B cell (primary cell): ENCODE results near the gene RALB. TPM values are rescaled to one million over a fixed set of nuclear protein-coding genes. Genes with fewer than 3 reads are reported as not detected.

Experiments used
- ATAC-seq: fragments of 200-7000 bp; cut with Tn5 transposase; one replicate; pipeline ENCODE4 v1.10.0; 2021; ENCODE audit warnings: low read depth, mild to moderate bottlenecking, moderate number of reproducible peaks, moderate library complexity
- CTCF ChIA-PET: fragments of 350-600 bp; sonication (Branson Sonifier 250); formaldehyde crosslinking; loops from one replicate; lab custom pipeline; 2021; ENCODE audit warnings: antibody characterized with exemption, inconsistent platforms; lab: Charles Lee
- POLR2A ChIA-PET: fragments of 350-600 bp; sonication (Branson Sonifier 250); formaldehyde crosslinking; loops from one replicate; lab custom pipeline; 2021; ENCODE audit warnings: antibody characterized with exemption; lab: Charles Lee
- DNase-seq: peaks from one replicate; pipeline ENCODE4 v3.0.0; 2013
- H2AFZ ChIP-seq: 2 replicates; pipeline ENCODE4 v1.6.1; 2012; ENCODE audit warnings: mild to moderate bottlenecking, low read depth, low read length; ENCODE audit not compliant: insufficient read depth, poor library complexity, severe bottlenecking
- H3K27ac ChIP-seq, 2 donors: 1 replicate in 1 of 2; 2 replicates in 1 of 2; pipeline ENCODE4 v1.5.1; 2012 to 2013; ENCODE audit warnings: low read length in 2 of 2, mild to moderate bottlenecking in 2 of 2, moderate library complexity in 1 of 2
- H3K27me3 ChIP-seq, 4 experiments: fragments of 200-600 bp in 1 of 4; sonication (generic) in 1 of 4; replicated peaks in 1 of 4; 1 replicate in 2 of 4; 2 replicates in 2 of 4; pipeline versions ENCODE4 v1.6.1 to v1.7.0; 2013 to 2016; ENCODE audit warnings: low read length in 3 of 4, mild to moderate bottlenecking in 2 of 4, mixed read lengths in 1 of 4, moderate library complexity in 1 of 4; ENCODE audit not compliant: insufficient read depth in 4 of 4, control insufficient read depth in 3 of 4; ENCODE audit errors: control extremely low read depth in 1 of 4
- H3K36me3 ChIP-seq, 2 experiments: replicated peaks in 1 of 2; 1 replicate in 1 of 2; 2 replicates in 1 of 2; pipeline versions ENCODE4 v1.6.1 to v1.7.1; 2013; ENCODE audit warnings: low read length in 1 of 2; ENCODE audit not compliant: insufficient read depth in 2 of 2, control insufficient read depth in 1 of 2; ENCODE audit errors: control extremely low read depth in 1 of 2, extremely low read depth in 1 of 2
- H3K4me1 ChIP-seq, 2 donors: fragments of 200-600 bp in 1 of 2; sonication (generic) in 1 of 2; 1 replicate in 1 of 2; 2 replicates in 1 of 2; pipeline versions ENCODE4 v1.5.1 to v1.6.1; 2013 to 2017; ENCODE audit warnings: low read length in 2 of 2; ENCODE audit not compliant: control insufficient read depth in 2 of 2, insufficient read depth in 2 of 2
- H3K4me2 ChIP-seq: replicated peaks from 2 replicates; pipeline ENCODE3; 2012; ENCODE audit warnings: mild to moderate bottlenecking, low read depth, low read length; ENCODE audit not compliant: poor library complexity, severe bottlenecking
- H3K4me3 ChIP-seq, 5 experiments: fragments of 200-600 bp in 1 of 5; sonication (generic) in 1 of 5; 1 replicate in 3 of 5; 2 replicates in 2 of 5; pipeline versions ENCODE4 v1.5.1 to v1.7.0; 2011 to 2016; ENCODE audit warnings: low read length in 4 of 5, mild to moderate bottlenecking in 4 of 5, low read depth in 2 of 5, control low read depth in 1 of 5, moderate library complexity in 1 of 5; ENCODE audit not compliant: insufficient read depth in 1 of 5; ENCODE audit errors: control extremely low read depth in 1 of 5, extremely low read depth in 1 of 5
- H3K79me2 ChIP-seq: fragments of 200-600 bp; sonication (generic); one replicate; pipeline ENCODE4 v1.6.0; 2016; ENCODE audit warnings: low read length; ENCODE audit not compliant: control insufficient read depth, insufficient read depth
- H3K9ac ChIP-seq: fragments of 200-600 bp; sonication (generic); 2 replicates; pipeline ENCODE4 v1.6.1; 2017; ENCODE audit warnings: mild to moderate bottlenecking, low read length, moderate library complexity
- H3K9me3 ChIP-seq, 3 donors: one replicate each; pipeline versions ENCODE4 v1.6.1 to v1.7.1; 2013; ENCODE audit warnings: low read length in 2 of 3; ENCODE audit not compliant: control insufficient read depth in 2 of 3, insufficient read depth in 1 of 3; ENCODE audit errors: control extremely low read depth in 1 of 3
- H4K20me1 ChIP-seq: 2 replicates; pipeline ENCODE4 v1.6.0; 2012; ENCODE audit warnings: mild to moderate bottlenecking, low read length; ENCODE audit not compliant: insufficient read depth, control insufficient read depth, poor library complexity, severe bottlenecking
- H3K27ac Mint-ChIP-seq: one replicate; pipeline ENCODE4 v1.8.0; 2021; ENCODE audit warnings: mixed read lengths
- H3K27me3 Mint-ChIP-seq: one replicate; pipeline ENCODE4 v1.8.0; 2021; ENCODE audit warnings: mixed read lengths
- H3K4me1 Mint-ChIP-seq: one replicate; pipeline ENCODE4 v1.8.0; 2021; ENCODE audit warnings: mixed read lengths
- H3K4me3 Mint-ChIP-seq: one replicate; pipeline ENCODE4 v1.8.0; 2021; ENCODE audit warnings: mixed read lengths
- H3K9me3 Mint-ChIP-seq: one replicate; pipeline ENCODE4 v1.8.0; 2022; ENCODE audit warnings: mixed read lengths; ENCODE audit not compliant: insufficient read depth
- CTCF ChIP-seq: fragments of 200-600 bp; IDR thresholded peaks from one replicate; pipeline ENCODE4 v1.8.0; 2022; ENCODE audit warnings: antibody characterized with exemption, mild to moderate bottlenecking
- EZH2 ChIP-seq: IDR thresholded peaks from 2 replicates; pipeline ENCODE4 v1.6.1; 2012; ENCODE audit warnings: borderline replicate concordance, low read depth, mild to moderate bottlenecking, moderate library complexity, low read length; ENCODE audit not compliant: insufficient read depth, poor library complexity, severe bottlenecking
- whole genome bisulfite sequencing: methylation state at CpG from one replicate; pipeline ENCODE4 v1.1.5; 2013; ENCODE audit warnings: missing lambda C conversion rate; ENCODE audit not compliant: insufficient coverage; 5-methylcytosine and 5-hydroxymethylcytosine counted together
- intact Hi-C: fragments of 100-400 bp; cut with micrococcal nuclease; formaldehyde crosslinking; loops from one replicate; pipeline ENCODE4 v1.10.0; 2022
- polyA plus RNA-seq: library from polyadenylated mRNA; depleted of rRNA; stranded (reverse); fragments of >200 nt; gene quantifications from 2 replicates; pipeline ENCODE4 v1.2.3, GENCODE V29; 2012
- total RNA-seq, 2 donors: library from RNA; stranded (reverse); fragments of 120-200 nt in 1 of 2; gene quantifications; 1 replicate in 1 of 2; 2 replicates in 1 of 2; pipeline versions ENCODE4 v1.2.3 to v1.2.4, GENCODE V29; 2013 to 2022

The RALB gene
- total and polyA plus RNA-seq, 2 donors (not counting 1 experiment from before 2014, with no cell fraction given), result 19.3 to 35.9 TPM

- POLR2A ChIA-PET, result no interaction called here
- H3K27ac Mint-ChIP-seq, result no peak overlapping the region
- peaks cover 0 to 12% (median 0%) of the 10 kb centered on the region in 3 donors for H3K9me3 ChIP-seq
These were observed 6.9 kb upstream of the RALB start for GRCh38 chr2:120245520-120246332.

More at GRCh38 chr2:120245520-120246332, 6.9 kb upstream of the RALB start:
- H3K36me3 ChIP-seq, result no peaks in the 10 kb centered on the region
- ATAC-seq, result no peak
- intact Hi-C loops, result no loop called here
- TF ChIP-seq EZH2 (no peak), CTCF (no peak)
- peaks cover 11 to 12% of the 10 kb centered on the region in 2 donors for H3K4me1 ChIP-seq
- no peak for DNase-seq
- Mint-ChIP-seq H3K27me3 (peaks cover 14% of the 10 kb centered on the region), H3K4me1 (peaks cover 9% of the 10 kb centered on the region), H3K9me3 (peaks cover 3% of the 10 kb centered on the region), H3K4me3 (no peak overlapping the region)
- WGBS, result 51% methylated on average over 9 of the region's 15 CpGs
- no peak overlapping the region for H3K4me2 ChIP-seq
- no peaks in the 10 kb centered on the region for H4K20me1 ChIP-seq
- no peaks in the 10 kb centered on the region for H3K79me2 ChIP-seq
- no peak overlapping the region for H3K4me3 ChIP-seq
- no peak overlapping the region for H3K9ac ChIP-seq
- H3K27me3 ChIP-seq, result peaks cover 0 to 9% (median under 1%) of the 10 kb centered on the region in 4 experiments
- H2AFZ ChIP-seq, result no peak overlapping the region
- CTCF ChIA-PET, result no interaction called here
- H3K27ac ChIP-seq, result no peak overlapping the region
